Spinal cord (tissue), 10 donors: ENCODE results near the gene BCAS3. TPM values are rescaled to one million over a fixed set of nuclear protein-coding genes. Genes with fewer than 3 reads are reported as not detected.

Source experiments
- DNase-seq, 6 donors: peaks; one replicate each; pipeline versions ENCODE4 v3.0.0 to v3.0.0-alpha.2; 2013 to 2015; ENCODE audit warnings: low spot score in 6 of 6, low read depth in 4 of 6
- H3K27ac ChIP-seq: one replicate; pipeline ENCODE4 v1.5.1; 2013; ENCODE audit warnings: low read depth, low read length, control low read depth
- H3K27me3 ChIP-seq: one replicate; pipeline ENCODE4 v1.6.1; 2013; ENCODE audit warnings: low read length; ENCODE audit not compliant: control insufficient read depth, insufficient read depth
- H3K36me3 ChIP-seq: one replicate; pipeline ENCODE4 v1.6.1; 2013; ENCODE audit warnings: low read length; ENCODE audit not compliant: control insufficient read depth, insufficient read depth
- H3K4me1 ChIP-seq: one replicate; pipeline ENCODE4 v1.6.1; 2013; ENCODE audit warnings: low read length; ENCODE audit not compliant: control insufficient read depth, insufficient read depth
- H3K4me3 ChIP-seq: one replicate; pipeline ENCODE4 v1.5.1; 2013; ENCODE audit warnings: low read depth, low read length, control low read depth
- H3K9me3 ChIP-seq: one replicate; pipeline ENCODE4 v1.6.1; 2013; ENCODE audit warnings: low read length; ENCODE audit not compliant: control insufficient read depth, insufficient read depth
- WGBS: methylation state at CpG from one replicate; pipeline ENCODE4 v1.1.5; 2013; ENCODE audit warnings: missing lambda C conversion rate; ENCODE audit not compliant: insufficient coverage; 5-methylcytosine and 5-hydroxymethylcytosine counted together
- polyA plus RNA-seq, 2 donors: library from polyadenylated mRNA; unstranded; fragments of 120-200 nt; gene quantifications; one replicate each; pipeline ENCODE4 v1.2.1, GENCODE V29; 2013; ENCODE audit not compliant: insufficient read length in 2 of 2
- total RNA-seq, 2 donors: library from RNA; depleted of rRNA in 1 of 2; stranded (reverse); fragments of 120-200 nt in 1 of 2; fragments of >200 nt in 1 of 2; gene quantifications; one replicate each; pipeline versions ENCODE4 v1.2.3 to v1.2.4, GENCODE V29; 2013 to 2014
- donor health status: healthy.

BCAS3 gene
- total and polyA plus RNA-seq, 4 donors = 20.5 to 53.4 (median 25.7) TPM

DNA sequence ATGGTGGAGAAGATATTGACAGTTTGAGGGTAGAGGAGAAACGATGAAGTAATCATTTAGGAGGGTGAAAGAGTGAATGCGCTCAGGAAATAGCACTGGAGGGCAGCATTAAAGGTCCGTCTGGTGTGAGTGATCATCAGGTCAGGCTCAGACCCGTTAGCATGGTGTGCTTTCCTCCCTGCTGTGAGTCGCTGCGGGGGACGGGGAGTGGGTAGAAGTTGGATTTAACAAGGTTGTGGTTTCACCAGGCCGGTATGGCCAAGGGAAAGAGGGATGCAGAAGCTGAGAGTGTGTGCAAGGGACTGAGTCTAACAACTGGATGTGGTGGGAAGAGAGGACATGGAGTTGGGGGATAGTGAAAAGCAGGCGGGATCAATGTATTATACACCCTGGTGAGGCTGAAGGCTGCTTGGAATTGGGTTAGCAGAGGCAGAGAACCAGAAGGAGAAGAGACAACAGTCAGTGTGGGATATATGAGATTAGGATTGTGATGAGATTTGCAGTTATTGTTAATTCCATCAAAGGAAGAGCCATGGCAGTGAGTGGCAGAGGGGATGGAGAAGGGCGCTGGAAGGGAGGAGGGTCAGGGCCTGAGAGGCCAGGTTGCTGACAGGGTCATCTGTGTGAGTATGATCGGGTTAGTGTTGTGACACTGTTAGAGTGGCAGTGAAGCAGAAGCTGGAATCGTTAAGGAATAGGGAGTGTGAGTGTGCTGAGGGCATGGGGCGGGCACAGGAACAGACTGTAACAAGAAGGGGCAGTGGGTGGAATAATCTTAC lies 663.0 kb downstream of the BCAS3 start:
- Histone ChIP-seq H3K27me3 (no peaks in the 10 kb centered on the region), H3K36me3 (no peaks in the 10 kb centered on the region), H3K4me3 (no peak overlapping the region), H3K4me1 (peaks cover 14% of the 10 kb centered on the region), H3K27ac (no peak overlapping the region), H3K9me3 (no peaks in the 10 kb centered on the region)
- WGBS = 79% methylated on average over 12 of the region's 13 CpGs
- no peak for DNase-seq

DNA sequence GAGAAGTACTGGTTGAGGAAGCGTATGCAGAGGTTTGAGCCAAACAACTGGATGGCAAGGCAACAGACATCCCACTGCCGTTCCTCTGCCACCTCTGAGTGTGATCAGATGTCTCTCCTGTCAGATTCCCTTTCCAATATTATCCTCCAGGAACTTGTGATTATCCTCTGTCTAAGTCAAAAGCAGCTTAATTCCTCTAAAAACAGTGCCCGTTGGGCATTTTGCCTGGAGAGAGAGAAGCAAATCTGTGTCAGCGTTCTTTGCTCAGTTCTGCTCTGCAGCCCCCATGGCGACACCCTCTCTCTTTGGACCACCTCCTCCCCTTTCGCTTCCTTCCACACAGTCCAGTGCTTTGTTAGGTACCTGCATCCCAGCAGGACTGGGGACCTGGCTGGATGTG lies 665.9 kb downstream of the BCAS3 start:
- Histone ChIP-seq H3K4me3 (no peak overlapping the region), H3K27me3 (no peaks in the 10 kb centered on the region), H3K4me1 (peaks cover 6% of the 10 kb centered on the region), H3K36me3 (no peaks in the 10 kb centered on the region), H3K27ac (no peak overlapping the region), H3K9me3 (no peaks in the 10 kb centered on the region)
- peak in 2 of 6 donors; percentile 67 to 82 for DNase-seq
- 58% methylated on average over 5 of the region's 6 CpGs for WGBS

DNA sequence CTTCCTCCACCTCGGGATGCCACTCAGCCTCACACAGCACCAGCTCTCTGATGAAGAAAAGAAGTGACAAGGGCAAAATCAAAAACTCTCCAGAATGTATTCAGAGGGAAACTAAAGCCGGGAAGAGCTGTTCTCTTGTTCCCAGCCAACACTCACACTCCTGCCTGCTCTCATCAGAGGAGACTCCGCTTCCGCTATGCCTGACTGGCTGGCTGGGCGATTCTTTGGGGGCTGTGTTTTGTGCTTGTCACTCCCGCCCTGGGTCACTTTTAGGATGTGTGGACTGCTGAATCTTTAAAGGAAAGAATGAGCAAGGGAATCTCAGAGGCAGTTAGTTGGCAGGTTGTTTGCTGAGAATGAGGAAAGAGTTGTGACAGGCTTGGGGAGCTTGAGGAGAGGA lies 667.4 kb downstream of the BCAS3 start:
- Histone ChIP-seq H3K4me3 (no peak overlapping the region), H3K4me1 (peaks cover 6% of the 10 kb centered on the region), H3K27me3 (no peaks in the 10 kb centered on the region), H3K9me3 (no peaks in the 10 kb centered on the region), H3K36me3 (no peaks in the 10 kb centered on the region), H3K27ac (no peak overlapping the region)
- peak in 1 of 6 donors; percentile 18 for DNase-seq
- WGBS = 61% methylated on average over 3 of the region's 6 CpGs

DNA sequence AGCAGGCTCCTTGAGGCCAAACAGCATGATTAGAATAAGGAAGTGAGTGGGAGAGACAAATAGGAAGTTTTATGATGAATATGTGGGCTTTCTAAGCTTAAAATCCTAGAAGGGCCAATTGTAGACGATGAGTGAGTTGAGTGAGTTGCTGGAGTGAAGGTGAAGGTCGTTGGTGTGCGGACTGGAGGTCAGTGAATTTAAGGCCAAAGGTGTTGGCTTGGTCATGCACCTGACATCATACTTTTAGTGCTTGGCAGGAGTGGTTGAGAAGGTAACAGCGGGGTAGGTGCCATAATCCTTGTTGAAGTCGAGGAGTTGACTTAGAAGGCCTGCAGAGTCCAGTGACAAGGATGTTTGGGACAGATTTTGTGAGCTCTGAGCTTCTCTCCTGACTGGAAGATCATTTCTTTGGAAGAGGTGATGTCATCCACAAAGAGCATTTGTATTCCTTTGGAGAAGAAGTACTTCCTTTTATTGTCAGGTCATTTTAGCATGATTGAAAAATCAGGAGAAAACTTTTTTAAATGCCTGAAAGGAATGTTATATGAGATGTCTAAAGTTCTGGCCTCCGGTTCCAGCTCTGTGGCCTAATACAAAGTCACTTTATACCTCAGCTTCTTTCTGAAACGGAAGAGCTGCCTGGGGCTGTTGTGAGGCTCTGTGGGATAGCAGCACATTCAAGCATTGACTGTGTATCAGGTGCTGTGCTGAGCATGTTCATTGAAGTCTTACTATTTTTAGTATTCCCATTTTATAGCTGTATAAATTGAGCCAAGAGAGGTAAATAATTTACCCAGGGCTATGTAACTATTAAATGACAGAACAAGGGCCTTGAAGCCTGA lies 668.4 kb downstream of the BCAS3 start:
- WGBS = 99% methylated on average over 5 of the region's 7 CpGs
- Histone ChIP-seq H3K4me1 (peaks cover 6% of the 10 kb centered on the region), H3K27ac (no peak overlapping the region), H3K9me3 (no peaks in the 10 kb centered on the region), H3K36me3 (no peaks in the 10 kb centered on the region), H3K4me3 (no peak overlapping the region), H3K27me3 (no peaks in the 10 kb centered on the region)
- no peak for DNase-seq

DNA sequence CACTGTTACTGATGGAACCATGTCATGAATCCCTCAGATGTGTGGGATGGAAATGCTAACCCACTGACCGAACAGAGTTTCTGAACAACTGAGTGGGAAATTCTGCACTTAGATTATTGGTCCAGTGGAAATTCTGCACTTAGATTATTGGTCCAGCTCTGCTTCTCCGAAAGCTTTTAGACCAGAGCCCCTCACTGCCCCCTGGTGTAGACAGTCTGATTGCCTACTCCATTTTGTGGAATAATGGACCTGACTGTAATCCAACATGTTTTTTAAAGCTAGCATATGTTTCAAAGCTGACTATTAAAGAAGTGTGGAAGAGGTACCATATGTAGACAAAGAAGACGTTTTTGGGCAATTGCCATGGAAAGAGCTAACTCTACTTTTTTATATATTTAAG lies 671.7 kb downstream of the BCAS3 start:
- no peaks in the 10 kb centered on the region for H3K27me3 ChIP-seq
- H3K4me1 ChIP-seq = peaks cover 6% of the 10 kb centered on the region
- WGBS = 89% methylated on average over 2 of the region's 3 CpGs
- no peak for DNase-seq
- H3K27ac ChIP-seq = no peak overlapping the region
- no peaks in the 10 kb centered on the region for H3K36me3 ChIP-seq
- no peak overlapping the region for H3K4me3 ChIP-seq
- H3K9me3 ChIP-seq = no peaks in the 10 kb centered on the region

DNA sequence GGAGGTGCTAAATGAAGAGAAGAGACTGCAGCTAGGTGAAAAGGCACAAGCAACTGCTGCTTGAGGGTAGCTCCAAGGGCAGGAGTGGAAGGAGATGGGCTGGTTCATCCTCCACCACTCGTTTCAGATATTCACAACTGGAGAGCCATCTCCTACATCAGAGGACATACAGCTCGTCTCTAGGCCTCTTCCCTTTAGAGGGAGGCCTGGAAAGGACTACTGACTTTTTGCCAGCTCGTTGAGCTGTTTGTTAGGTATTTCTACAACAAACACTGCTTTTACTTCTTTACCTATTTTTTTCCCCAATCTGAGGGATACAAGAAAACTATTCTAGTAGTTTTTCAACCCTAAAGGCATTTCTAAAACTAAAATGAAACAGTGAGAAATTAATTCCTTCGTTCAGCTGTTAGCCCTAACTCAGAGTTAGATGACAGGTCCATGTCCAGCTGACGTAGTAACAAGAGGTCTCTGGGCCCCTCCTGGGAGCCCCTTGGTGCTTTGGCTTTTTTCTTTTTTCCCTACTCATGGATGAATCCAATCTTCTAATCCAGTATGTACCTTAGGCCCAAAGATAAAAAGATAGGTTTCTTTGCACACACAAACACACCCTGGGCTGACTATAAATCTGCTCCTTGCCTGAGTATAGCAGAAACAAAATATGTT lies 674.2 kb downstream of the BCAS3 start:
- no peak for DNase-seq
- WGBS = 92% methylated on average over 2 of the region's 5 CpGs
- Histone ChIP-seq H3K9me3 (no peaks in the 10 kb centered on the region), H3K4me3 (no peak overlapping the region), H3K27me3 (no peaks in the 10 kb centered on the region), H3K27ac (no peak overlapping the region), H3K36me3 (no peaks in the 10 kb centered on the region), H3K4me1 (peaks cover 6% of the 10 kb centered on the region)

DNA sequence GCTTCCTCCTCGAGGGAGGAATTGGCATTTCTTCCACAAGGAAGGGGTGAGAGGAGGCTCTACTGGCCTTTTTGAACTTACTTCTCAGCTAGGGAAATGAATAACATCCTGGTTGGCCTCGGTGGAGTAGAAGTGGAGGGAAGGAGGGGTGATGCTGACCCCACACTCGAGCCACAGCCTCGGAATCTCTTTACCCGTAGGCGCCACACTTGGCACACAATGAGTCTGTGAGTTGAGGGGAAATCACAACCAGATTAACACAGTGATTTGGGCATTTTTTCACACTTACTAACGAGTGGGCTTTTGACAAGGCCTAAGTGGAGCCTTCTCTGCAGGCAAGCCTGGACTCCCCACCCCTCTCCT lies 674.7 kb downstream of the BCAS3 start:
- H3K4me1 ChIP-seq = peaks cover 6% of the 10 kb centered on the region
- H3K36me3 ChIP-seq = no peaks in the 10 kb centered on the region
- no peaks in the 10 kb centered on the region for H3K27me3 ChIP-seq
- no peak for DNase-seq
- 40% methylated on average over 1 of the region's 7 CpGs for WGBS
- H3K27ac ChIP-seq = peak overlapping the region; percentile 44
- no peaks in the 10 kb centered on the region for H3K9me3 ChIP-seq
- no peak overlapping the region for H3K4me3 ChIP-seq

DNA sequence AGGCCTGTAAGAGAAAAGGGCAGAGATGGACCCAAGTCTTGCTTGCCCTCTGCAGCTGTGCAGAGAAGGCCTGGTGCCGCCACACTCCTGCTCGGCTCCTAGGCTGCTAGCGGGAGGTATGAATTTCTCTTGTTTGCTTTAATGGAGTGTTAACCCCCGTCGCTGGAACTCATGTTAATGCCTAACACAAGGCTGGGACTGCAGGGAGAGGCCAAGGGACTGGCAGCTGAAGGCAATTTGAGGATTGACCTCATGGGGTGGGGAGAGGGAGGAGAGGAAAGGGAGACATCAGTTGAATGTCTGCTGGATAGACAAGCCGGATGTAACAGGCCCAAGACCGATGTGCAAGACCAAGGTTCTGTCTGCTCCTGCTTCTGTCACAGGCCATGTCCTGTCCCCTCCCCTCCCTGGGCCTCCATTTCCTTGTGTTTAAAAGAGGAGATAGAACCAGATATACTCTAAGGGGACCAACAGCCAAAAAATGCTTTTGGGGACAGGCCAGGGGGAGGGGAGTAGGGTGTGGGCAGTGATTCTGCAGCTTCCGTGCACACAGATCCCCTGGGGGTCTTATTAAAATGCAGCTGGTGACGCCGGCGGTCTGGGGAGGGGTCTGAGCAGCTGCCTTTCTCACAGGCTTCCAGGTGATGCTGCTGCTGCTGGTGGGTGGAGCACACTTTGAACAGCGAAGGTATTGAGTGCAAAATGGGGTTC lies 675.3 kb downstream of the BCAS3 start:
- Histone ChIP-seq H3K4me3 (no peak overlapping the region), H3K27me3 (no peaks in the 10 kb centered on the region), H3K27ac (peak overlapping the region; percentile 44), H3K36me3 (no peaks in the 10 kb centered on the region), H3K9me3 (no peaks in the 10 kb centered on the region), H3K4me1 (peaks cover 6% of the 10 kb centered on the region)
- DNase-seq = peak in 1 of 6 donors; percentile 33
- 57% methylated on average over 10 of the region's 12 CpGs for WGBS

DNA sequence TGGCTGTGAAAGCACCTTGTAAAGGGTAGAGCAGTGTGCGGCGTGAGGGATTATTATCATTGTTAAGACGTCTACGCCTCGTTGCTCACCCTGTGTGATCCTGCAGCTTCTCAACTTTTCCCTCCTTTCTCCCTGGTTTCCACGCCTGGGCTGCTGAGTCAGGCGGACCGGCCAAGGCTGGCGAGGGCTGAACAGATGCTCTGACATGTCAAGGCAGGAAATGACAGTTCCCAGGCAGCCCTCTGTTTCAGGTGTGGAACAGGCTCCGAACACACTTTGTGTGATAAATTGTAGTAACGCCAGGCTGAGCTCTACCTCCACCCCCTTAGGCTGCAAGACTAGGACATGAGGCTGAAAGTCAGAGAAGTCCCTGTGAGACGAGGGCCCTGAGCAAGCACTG lies 676.0 kb downstream of the BCAS3 start:
- Histone ChIP-seq H3K4me1 (peaks cover 6% of the 10 kb centered on the region), H3K36me3 (no peaks in the 10 kb centered on the region), H3K4me3 (no peak overlapping the region), H3K27ac (no peak overlapping the region), H3K9me3 (no peaks in the 10 kb centered on the region), H3K27me3 (no peaks in the 10 kb centered on the region)
- 82% methylated on average over 10 of the region's 12 CpGs for WGBS
- no peak for DNase-seq
